NCI-H2196 (cell line): ENCODE data around the gene MAN1A2.
A peak's percentile ranks its signal among the peaks of the same experiment; 100 is the strongest.
"Not testable (repeated sequence)": the region's sequence is repeated elsewhere in the genome, so short reads cannot be mapped to it uniquely, and the experiment has no call there.

Experiments
- DNase-seq: peaks from one replicate; lab custom pipeline; 2025; ENCODE audit not compliant: unreplicated experiment; lab: John Stamatoyannopoulos, UW

The MAN1A2 gene

GRCh38 chr1:117556341-117556740, 189.1 kb downstream of the MAN1A2 start:
- no peak for DNase-seq

- no peak for DNase-seq
Measured at GRCh38 chr1:117556976-117557375, 189.7 kb downstream of the MAN1A2 start.

- DNase-seq = not testable (repeated sequence)
Measured at GRCh38 chr1:117558451-117558850, 191.2 kb downstream of the MAN1A2 start.

GRCh38 chr1:117559139-117559538, 191.9 kb downstream of the MAN1A2 start:
- no peak for DNase-seq

- DNase-seq = no peak
Measured at GRCh38 chr1:117559985-117560384, 192.7 kb downstream of the MAN1A2 start.

DNA sequence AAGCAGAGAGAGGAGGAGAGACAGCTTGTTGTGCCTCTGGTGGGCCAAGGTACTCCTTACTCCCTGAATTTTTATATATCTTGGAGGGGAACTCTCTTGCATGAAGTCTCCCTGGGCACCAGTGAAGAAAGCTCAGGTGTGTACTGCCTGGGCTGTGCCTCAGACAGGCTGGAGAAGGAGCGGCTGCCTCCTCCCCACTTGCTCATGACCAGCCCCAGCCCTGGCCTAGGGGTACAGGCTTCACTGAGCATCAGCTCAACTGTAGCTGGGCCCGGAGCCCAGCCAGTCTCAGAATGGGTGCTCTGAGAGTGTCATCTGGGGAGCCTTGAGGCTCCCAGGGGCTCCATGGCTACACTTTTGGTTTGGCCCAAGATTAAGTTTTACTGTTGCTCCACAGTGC, 193.8 kb downstream of the MAN1A2 start:
- no peak for DNase-seq

DNA sequence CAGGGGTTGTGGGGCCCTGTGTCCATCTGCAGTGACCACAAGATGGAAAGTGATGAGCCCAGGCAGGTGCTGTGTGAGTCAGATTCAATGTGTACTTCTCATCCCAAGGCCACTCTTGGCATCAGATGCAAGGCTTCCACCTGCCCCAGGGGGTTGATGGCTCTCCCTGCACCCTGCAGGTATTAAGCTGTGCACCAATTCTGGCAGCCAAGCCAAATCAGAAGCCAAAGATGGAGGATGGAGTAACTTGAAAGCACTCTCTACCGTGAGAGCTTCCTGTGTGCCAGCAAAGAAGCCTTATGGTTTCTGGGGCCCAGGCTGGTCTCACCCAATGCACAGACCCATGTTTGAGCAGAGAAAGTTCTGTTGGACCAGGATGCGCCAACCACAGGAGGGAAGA, 194.3 kb downstream of the MAN1A2 start:
- DNase-seq = peak; percentile 62

DNA sequence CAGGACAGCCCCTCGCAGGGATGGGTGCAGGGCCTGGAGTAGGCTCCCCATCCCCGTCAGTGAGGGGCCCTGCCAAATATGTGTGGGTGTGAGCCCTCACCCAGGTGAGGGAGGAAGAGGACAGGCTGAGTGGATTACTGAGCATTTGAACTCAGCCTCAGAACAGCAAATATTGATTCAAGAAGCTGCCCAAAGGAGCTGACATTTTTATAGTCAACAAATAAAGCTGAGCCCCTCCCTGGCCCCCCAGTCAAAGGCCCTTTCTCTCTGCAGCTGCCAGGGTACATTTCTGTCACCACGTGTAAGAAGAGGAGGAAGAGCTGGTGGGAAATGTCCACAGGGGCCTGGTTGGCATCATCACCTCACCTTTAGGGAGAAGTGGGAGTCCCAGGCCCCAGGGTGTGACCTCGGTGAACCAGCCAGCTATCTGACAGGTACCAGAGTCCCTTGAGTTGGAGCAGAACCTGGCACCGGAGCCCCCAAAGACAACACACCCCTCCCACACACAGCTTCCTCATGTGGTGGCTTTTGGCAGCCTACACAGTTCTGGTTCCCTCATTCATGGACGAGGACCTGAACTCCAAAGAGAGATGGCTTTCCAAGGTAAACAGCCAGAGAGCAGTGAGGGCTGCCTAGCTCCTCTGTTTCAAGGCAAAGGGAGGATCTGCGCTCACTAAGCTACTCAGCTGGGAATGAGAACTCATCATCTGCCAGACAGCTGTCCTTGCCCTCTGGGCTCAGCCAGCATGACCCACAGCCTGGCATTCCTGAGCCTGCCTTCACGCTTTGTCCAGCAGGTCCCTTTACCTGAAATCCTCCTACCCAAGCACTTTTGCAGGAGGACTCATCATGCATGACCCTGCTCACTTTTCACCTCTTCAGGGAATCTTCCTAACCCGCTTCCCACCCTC, 195.6 kb downstream of the MAN1A2 start:
- DNase-seq = peak; percentile 77

- DNase-seq = no peak
Measured at GRCh38 chr1:117563492-117563875, 196.2 kb downstream of the MAN1A2 start.

DNA sequence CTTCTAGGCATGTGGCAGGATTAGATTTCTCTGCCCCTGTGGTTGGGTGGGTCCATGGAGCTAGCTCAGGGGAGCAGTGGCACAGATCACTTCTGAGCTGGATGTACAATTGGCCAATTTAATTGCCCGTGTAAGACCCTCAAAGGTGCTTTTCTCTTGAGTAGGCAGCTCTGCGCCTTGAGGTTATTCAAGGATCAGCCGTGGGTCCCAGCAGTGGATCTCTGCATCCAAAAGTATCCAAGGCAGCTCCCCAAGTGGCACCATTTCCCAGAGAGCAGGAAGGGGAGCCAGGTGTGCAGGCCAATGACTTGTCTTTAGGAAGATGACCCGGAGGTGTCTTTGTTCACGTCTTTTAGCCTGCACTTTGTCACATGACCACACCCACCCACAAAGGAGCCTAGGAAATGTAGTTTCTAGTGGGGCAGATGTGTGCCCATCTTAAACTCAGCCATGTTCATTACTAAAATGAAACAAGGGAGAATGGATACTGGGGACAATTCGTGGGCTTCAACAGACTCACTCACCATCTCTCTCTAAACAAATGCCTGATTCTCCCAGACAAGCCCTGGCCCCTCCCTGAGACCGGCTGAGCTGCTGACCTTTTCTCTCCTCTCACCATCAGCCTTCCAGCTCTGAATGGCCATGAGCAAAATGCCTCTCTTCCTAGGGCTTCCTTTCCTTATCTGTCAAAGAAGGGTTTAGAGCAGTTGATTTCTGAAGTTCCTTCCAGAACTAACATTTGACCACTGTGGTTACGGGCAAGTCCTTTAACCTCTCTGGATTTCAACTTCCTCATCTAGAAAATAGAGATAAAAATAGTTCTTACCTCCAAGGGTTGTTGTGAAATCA, 197.2 kb downstream of the MAN1A2 start:
- no peak for DNase-seq

- DNase-seq = no peak
Measured at GRCh38 chr1:117565076-117565556, 197.9 kb downstream of the MAN1A2 start.

DNA sequence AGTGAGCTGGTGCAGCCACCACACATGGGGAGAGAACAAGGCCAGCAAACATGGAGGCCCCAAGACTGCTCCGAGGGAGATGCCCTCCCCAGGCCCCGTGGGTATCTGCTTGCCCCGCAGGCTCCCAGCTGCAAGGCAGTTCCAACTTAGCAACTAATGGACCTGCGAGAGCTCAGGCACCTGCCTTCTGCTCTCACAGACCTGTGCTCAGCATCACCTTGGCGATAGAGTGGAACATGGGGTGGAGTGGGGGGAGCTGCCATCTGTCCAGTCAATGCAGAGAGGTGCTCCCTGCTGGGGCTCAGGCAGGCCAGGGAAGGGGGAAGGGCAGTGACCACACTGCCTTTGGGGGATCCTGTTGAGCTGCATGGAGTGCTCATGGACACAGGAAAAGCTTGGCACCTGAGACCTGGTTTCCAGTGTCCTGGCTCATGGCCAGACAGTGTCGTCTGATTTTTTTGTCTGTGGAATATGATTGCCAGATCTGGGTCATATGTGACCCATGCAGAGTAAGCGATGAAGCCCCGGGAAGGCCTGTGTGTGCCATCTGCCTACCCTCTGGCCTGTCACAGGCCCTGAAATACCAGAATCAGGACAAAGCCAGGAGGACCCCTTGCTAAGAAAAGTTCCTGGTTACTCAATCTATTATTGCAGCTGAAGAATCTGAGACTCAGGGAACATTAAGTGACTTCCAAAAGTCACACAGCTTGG, 198.7 kb downstream of the MAN1A2 start:
- DNase-seq = peak; percentile 50

GRCh38 chr1:117566556-117566955, 199.3 kb downstream of the MAN1A2 start:
- no peak for DNase-seq

DNA sequence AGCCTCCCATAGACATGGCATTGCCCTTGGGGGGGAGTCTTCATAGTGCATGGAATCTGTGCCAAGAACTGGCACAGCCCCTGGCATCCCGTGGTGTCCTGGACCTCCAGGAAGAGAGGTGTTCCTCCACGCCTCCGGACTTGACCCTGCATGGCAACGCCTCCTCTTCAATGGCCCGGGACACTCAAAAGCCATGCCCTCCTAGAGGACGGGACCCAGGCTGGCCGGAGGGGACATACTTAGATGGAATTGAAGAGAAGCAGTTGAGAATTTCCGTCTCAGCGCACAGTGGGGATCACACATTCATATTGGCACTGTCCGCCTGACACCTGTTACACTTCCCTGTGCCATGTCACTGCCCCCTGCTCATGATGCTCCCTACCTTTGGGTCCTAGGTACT, 200.2 kb downstream of the MAN1A2 start:
- DNase-seq = no peak

GRCh38 chr1:117567976-117568375, 200.7 kb downstream of the MAN1A2 start:
- DNase-seq = no peak

DNA sequence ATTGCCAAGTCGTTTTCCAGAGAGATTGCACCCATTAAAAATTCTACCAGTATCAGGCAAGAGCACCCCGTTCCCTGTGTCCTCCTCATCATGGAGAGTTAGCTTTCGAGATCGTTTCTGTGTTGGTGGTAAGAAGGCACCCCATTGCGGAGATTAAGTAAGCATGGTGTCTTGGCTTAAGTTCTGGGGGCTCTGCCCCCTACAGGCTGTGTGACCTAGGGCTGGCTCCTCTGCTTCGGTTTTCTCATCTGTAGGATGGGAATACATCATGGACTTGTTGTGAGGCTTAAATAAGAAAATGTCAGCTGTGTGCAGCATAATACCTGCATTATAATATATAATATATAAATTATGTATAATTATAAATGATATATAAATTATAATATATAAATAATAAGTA, 201.8 kb downstream of the MAN1A2 start:
- no peak for DNase-seq

GRCh38 chr1:117569856-117570255, 202.6 kb downstream of the MAN1A2 start:
- no peak for DNase-seq

DNA sequence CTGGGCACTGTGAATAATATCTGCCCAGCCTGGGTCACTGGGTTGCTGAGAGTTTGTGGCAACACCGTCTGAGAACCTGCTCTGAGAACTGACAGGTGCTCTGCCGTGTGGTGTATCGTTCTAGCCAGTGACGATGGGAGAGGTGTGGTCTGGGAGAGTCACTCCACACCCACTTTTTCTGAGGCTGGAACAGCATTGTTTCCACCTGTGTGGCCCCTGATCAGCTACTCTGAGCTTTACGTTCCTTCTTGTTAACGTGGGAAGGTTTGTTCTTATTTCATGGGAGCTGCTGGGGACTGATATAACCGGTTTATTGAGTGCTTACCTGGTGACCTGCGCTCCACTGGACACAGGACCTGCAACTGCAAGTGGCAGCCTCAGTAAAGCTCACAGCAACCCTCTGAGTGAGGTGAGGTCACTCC, 203.8 kb downstream of the MAN1A2 start:
- DNase-seq = peak; percentile 42

DNA sequence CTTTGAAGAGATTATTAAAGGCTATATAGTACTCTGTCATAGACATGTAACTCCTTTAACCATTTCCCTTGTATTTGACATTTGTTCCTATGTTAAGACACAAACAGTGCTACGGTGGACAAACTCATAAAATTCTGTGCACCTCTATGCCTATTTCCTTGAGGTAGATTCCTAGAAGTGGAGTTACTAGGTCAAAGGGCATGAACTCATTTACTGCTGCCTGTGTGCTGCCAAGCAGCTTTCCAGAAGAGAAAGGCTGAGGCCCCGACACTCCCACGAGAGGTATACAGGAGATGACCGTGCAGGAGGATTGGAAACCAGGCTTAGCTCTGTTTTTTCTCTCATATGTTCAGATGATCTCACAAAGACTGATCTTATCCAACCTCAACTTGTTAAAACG, 204.2 kb downstream of the MAN1A2 start:
- DNase-seq = no peak

GRCh38 chr1:117572546-117572945, 205.3 kb downstream of the MAN1A2 start:
- DNase-seq = no peak

GRCh38 chr1:117573386-117574023, 206.3 kb downstream of the MAN1A2 start:
- no peak for DNase-seq
